ENCODE results near the gene EXD3.

EXD3 gene

GRCh38 chr9:137432687-137433348, 9.9 kb upstream of the EXD3 start:
- no peak for DNase-seq (ENCODE audit: low read depth)

DNA sequence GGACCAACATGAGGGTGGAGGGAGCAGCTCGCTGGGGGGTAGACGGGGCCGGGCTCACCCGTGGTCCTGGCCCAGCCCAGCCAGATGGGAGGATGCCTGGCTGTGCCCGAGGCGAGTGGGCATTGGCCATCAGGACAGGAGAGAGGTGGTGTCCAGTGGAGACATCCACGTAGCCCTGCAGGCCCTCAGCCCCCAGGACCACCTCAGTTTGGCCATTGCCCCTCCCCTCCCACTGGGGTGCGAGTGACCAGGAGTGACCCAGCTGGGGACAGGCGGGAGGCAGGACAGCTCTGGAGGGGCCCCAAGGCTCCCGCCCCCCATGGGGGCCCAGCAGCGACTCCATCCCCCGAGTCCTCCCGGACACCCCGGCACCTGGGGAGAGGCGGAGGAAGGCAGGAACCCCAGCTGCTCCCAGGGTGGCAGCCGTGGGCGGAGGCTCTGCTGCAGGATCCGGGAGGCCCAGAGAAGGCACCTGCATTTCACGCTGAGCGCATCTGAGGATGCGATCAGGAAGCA, 8.5 kb upstream of the EXD3 start:
- DNase-seq (ENCODE audit: low read depth): no peak

DNA sequence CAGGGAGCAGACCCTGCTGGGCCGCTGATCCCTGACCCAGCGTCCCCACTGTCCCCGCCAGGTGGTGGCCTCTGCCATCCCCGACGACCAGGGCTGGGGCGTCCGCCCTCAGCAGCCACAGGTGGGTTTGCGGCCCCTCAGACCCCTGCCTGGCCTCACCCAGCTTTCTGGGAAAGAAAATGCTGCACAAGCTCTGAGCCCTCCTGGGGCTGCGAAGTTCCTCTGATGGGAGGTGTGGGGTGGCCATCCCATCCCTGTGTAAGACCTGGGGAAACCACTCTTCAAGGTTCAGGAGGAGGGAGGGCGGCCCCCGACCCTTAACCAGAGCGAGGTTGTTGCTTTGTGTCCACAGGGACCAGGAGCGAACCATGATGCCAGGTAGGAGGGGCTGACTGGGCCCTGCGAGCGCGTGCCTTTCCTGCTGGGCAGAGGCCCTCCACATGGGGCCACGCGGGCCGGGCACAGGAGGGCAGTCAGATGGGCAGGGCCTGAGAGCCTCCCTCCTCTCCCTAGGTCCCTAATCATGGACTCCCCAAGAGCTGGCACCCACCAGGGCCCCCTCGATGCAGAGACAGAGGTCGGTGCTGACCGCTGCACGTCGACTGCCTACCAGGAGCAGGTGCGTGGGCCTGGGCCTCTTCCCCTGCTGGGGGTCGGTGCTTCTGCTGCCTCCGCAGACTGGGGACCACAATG, 7.9 kb upstream of the EXD3 start:
- no peak for DNase-seq (ENCODE audit: low read depth)

DNA sequence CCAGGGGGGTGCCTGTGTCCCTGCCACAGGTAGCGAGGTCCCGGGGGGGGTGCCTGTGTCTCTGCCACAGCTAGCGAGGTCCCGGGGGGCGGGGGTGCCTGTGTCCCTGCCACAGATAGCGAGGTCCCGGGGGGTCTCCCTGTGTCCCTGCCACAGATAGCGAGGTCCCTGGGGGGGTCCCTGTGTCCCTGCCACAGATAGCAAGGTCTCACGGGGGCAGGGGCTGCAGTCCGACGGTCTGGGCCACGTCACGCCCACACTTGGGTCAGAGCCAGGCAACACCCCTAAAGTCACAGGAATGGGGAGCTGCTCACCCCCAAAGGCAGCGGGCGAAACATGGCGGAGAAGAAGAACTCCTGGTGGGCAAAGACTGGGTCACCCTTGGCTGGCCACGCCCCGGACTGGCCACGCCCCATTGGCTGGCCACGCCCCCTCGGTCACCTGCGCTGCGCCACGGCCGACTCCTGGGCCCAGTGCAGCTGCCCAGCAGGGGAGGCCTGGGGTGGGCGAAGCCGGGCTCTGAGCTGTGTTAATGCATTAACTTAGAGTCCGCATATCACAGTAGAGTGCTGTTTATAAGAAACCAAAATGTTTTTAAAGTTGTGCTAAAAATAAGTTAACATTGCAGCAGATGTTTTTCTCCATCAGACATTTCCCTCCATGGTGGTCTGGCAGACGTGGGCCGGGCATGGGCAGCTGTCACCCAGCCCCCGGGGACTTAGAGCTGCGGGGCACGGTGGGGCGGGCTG, 7.2 kb upstream of the EXD3 start:
- no peak for DNase-seq (ENCODE audit: low read depth)

DNA sequence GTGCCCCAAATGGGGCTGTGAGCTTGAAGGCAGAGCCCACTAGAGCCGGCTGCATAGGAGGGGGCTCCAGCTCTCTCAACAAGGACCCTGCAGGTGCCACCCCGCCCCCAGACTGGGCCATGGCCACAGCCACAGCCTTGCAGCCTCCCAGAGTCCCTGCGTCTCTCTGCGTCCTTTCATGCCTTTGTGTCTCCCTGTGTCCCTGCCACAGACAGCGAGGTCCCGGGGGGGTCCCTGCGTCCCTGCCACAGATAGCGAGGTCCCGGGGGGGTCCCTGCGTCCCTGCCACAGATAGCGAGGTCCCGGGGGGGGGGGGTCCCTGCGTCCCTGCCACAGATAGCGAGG, 6.6 kb upstream of the EXD3 start:
- DNase-seq (ENCODE audit: low read depth): no peak

DNA sequence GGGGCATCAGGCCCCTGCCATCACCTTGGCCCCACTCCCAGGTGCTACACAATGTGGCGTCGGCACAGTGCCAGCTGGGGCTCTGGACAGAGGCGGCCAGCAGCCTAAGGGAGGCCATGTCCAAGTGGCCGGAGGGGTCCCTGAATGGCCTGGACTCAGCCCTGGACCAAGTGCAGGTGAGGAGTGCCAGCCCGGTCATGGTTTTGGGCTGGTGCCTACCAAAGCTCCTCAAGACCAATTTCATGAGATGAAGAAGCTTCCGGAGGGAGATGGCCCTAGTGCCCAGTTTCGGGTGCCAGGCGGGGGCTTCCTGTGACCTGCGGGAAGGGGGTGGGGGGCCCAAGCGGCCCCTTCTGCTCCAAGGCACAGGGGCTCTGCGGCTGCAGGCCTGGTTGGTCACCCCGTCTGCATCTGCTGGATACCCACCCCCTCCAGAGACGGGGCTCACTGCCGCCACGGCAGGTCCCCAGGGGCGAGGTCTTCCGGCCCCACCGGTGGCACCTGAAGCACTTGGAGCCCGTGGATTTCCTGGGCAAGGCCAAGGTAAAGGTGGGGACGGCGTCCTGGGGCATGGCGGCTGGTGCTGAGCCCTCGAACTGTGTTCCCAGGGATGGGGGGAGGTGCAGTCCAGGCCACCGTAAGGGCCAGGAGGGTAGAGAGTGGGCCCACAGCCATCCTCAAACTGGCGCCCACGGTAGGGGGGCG, 6.0 kb upstream of the EXD3 start:
- DNase-seq (ENCODE audit: low read depth): no peak

- DNase-seq (ENCODE audit: low read depth): no peak
Measured at GRCh38 chr9:137428311-137428630, 5.3 kb upstream of the EXD3 start.

GRCh38 chr9:137427454-137428310, 4.7 kb upstream of the EXD3 start:
- no peak for DNase-seq (ENCODE audit: low read depth)

DNA sequence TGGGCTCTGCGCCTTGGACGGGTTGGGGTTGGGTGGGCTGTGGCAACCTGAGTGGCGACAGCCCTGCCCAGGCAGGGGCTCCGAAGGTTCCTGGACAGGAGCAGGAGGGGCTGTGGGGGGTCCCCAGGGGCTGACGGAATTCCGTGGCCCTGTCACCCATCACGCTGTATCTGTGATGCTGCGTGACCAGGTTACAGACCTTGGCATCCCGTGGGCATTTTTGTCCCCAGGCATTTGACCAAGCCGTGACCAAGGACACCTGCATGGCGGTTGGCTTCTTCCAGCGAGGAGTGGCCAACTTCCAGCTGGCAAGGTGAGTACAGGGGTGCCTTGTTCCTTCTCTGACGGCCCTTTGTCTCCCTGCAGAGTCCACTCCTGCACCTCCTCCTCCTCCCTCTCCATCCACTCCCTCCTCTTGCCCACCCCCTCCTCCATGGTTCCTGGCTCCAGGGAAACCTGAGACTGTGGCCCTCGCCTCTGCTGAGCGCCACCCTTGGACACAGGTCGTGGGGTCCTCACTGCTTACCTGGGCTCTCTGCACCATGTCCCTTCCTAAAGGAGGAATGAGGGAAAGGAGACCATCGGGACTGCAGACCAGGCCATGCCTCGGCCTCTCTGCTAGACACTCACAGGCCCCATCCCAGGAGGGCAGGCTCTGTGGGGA, 3.2 kb upstream of the EXD3 start:
- no peak for DNase-seq (ENCODE audit: low read depth)

DNA sequence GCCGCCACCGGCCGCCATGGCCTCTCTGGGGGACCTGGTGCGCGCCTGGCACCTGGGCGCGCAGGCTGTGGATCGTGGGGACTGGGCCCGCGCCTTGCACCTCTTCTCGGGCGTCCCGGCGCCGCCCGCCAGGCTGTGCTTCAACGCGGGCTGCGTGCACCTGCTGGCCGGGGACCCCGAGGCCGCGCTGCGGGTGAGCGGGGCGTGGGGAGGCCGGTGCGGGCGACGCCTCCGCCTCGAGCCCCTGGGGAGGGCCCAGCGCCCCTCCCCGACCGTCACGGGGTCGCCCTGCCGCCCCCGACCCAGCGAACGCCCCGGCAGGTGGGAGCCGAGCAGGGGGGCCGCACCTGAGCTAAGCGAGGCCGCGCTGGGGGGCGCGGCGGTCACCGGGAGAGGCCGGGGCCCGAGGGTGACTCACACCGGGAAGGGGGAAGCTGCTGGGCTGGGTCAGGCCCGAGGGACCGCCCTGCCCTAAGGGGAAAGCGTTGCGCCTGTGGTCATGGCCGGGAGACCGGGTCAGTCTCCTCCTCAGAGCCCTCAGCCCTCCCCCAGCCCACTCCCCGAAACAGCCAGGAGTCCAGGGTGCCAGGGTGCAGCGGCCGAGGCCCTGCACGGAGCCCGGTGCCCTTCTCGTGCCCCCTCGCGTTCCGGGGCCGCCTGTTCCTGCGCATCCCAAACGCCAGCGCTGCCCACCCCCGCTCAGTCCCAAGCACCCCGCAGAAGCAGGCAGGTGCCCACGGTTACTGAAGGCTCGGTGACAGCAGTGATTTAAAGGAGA, 741 bp upstream of the EXD3 start:
- DNase-seq (ENCODE audit: low read depth): no peak

- DNase-seq (ENCODE audit: low read depth): no peak
Measured at GRCh38 chr9:137421838-137422603, 941 bp downstream of the EXD3 start.

DNA sequence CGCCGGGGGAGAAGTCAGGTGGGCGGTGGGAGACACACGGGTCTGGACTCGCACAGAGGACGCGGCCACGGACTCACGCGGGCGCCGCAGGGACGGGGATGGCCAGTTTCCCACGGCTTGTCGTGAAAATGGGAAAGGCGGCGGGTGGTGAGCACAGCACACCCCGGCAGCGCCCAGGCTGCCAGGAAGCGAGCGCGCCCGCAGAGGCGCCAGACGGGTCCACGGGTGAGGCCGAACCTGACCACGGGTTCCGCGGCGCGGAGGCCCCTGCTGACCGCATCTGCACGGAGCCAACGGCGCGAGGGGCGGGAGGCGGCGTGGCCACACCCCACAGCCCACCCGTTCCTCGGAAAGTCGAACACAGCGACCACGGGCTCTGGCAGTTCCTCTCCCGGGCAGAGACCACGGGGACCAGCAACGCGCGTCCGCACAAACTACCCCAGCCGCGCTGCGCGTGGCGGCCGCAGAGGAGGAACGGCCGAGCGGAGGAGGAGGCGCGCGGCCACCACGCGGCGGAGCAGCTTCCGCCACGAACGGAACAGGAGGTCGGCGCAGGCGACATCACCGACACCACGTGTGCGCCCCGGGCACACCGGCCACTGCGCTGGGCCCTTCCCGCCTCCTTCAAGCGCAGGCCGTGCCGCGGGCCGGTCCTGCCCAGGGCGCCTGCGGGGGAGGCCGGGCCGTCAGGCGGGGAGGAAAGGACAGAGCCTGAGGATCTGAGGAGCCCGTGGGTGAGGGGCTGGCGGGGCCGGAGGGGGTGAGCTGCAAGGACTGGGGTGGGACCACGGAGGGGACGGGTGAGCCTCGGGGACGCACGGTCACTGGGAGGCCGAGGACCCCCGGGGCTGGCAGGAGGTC, 5.6 kb downstream of the EXD3 start:
- DNase-seq (ENCODE audit: low read depth): no peak

GRCh38 chr9:137416563-137417151, 6.3 kb downstream of the EXD3 start:
- no peak for DNase-seq (ENCODE audit: low read depth)

DNA sequence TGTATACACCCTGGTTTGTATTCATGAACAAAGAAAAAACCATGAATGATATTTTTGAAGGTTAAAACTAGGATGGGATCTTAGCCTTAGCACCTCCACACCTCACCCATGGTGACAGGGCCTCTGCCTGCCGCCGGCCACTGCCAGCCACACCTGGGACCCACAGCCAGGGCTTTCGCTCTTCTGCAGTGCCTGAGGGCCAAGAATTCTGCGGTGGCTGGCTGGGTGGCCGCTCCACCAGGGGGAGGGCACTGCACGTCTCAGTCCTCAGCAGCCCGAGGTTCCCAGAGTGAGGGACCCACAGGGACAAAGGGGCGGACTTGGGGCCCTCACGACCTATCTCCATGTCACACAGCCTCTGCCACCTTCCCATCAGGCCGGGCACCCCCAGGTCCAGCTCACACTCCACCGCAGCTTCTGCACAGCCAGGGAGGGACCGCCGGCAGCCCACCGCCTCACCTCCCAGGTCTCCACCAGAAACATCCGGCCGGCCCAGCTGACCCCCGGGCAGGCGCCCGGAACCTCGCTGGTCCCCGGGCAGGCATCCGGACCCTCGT, 6.9 kb downstream of the EXD3 start:
- no peak for DNase-seq (ENCODE audit: low read depth)

- DNase-seq (ENCODE audit: low read depth): no peak
Measured at GRCh38 chr9:137415451-137415850, 7.5 kb downstream of the EXD3 start.

GRCh38 chr9:137412431-137412830, 10.5 kb downstream of the EXD3 start:
- no peak for DNase-seq (ENCODE audit: low read depth)

- DNase-seq (ENCODE audit: low read depth): peak; percentile 53
Measured at GRCh38 chr9:137411645-137412380, 11.1 kb downstream of the EXD3 start.
